ENCODE measurements around the gene ARPC2.

ARPC2 gene

GRCh38 chr2:218265626-218266025, 48.6 kb downstream of the ARPC2 start:
- Histone ChIP-seq H2AK5ac (ENCODE audit: low read length) (no peak overlapping the region), H3K27me3 (ENCODE audit: insufficient read depth, low read length, poor library complexity) (no peaks in the 10 kb centered on the region), H3K56ac (ENCODE audit: low read length) (no peak overlapping the region), H3K18ac (ENCODE audit: low read length) (no peak overlapping the region), H3K4ac (ENCODE audit: low read depth, low read length) (no peak overlapping the region), H3K36me3 (ENCODE audit: control insufficient read depth, insufficient read depth, low read length) (peaks cover 3% of the 10 kb centered on the region), H3K27ac (ENCODE audit: low read depth, low read length) (no peak overlapping the region), H3K4me2 (ENCODE audit: low read length) (no peak overlapping the region), H2BK5ac (ENCODE audit: low read length) (no peak overlapping the region), H3K9ac (ENCODE audit: low read length) (no peak overlapping the region), H2BK15ac (replicated peaks; ENCODE audit: low read depth) (no peak overlapping the region), H3K79me1 (ENCODE audit: low read length) (peaks cover 7% of the 10 kb centered on the region), H3K23ac (ENCODE audit: low read length) (no peak overlapping the region), H3K4me1 (ENCODE audit: control insufficient read depth, low read depth, low read length) (no peaks in the 10 kb centered on the region), H4K8ac (ENCODE audit: low read depth, low read length) (no peak overlapping the region), H2BK120ac (ENCODE audit: low read depth, low read length) (no peak overlapping the region), H3K4me3 (ENCODE audit: low read length) (no peak overlapping the region), H4K5ac (ENCODE audit: low read length) (no peak overlapping the region), H3K79me2 (ENCODE audit: control insufficient read depth, insufficient read depth, low read length) (peaks cover 9% of the 10 kb centered on the region)
- WGBS (ENCODE audit: extremely low coverage, insufficient coverage, low lambda C conversion rate): no CpG with 5 or more reads among the region's 8 CpGs
- DNase-seq: no peak

- Histone ChIP-seq H2BK15ac (replicated peaks; ENCODE audit: low read depth) (no peak overlapping the region), H4K5ac (ENCODE audit: low read length) (no peak overlapping the region), H3K4ac (ENCODE audit: low read depth, low read length) (no peak overlapping the region), H3K79me2 (ENCODE audit: control insufficient read depth, insufficient read depth, low read length) (peaks cover 9% of the 10 kb centered on the region), H2BK5ac (ENCODE audit: low read length) (no peak overlapping the region), H3K4me3 (ENCODE audit: low read length) (no peak overlapping the region), H2AK5ac (ENCODE audit: low read length) (no peak overlapping the region), H3K36me3 (ENCODE audit: control insufficient read depth, insufficient read depth, low read length) (peaks cover 3% of the 10 kb centered on the region), H3K56ac (ENCODE audit: low read length) (no peak overlapping the region), H3K27me3 (ENCODE audit: insufficient read depth, low read length, poor library complexity) (no peaks in the 10 kb centered on the region), H2BK120ac (ENCODE audit: low read depth, low read length) (no peak overlapping the region), H3K18ac (ENCODE audit: low read length) (no peak overlapping the region), H4K8ac (ENCODE audit: low read depth, low read length) (no peak overlapping the region), H3K79me1 (ENCODE audit: low read length) (peaks cover 7% of the 10 kb centered on the region), H3K27ac (ENCODE audit: low read depth, low read length) (no peak overlapping the region), H3K9ac (ENCODE audit: low read length) (no peak overlapping the region), H3K4me2 (ENCODE audit: low read length) (no peak overlapping the region), H3K23ac (ENCODE audit: low read length) (no peak overlapping the region), H3K4me1 (ENCODE audit: control insufficient read depth, low read depth, low read length) (no peaks in the 10 kb centered on the region)
- no peak for DNase-seq
- no CpG with 5 or more reads among the region's 15 CpGs for WGBS (ENCODE audit: extremely low coverage, insufficient coverage, low lambda C conversion rate)
These were observed 49.5 kb downstream of the ARPC2 start for GRCh38 chr2:218266316-218266979.

- Histone ChIP-seq H2BK15ac (replicated peaks; ENCODE audit: low read depth) (no peak overlapping the region), H3K9ac (ENCODE audit: low read length) (no peak overlapping the region), H2BK120ac (ENCODE audit: low read depth, low read length) (no peak overlapping the region), H2BK5ac (ENCODE audit: low read length) (no peak overlapping the region), H3K4me1 (ENCODE audit: control insufficient read depth, low read depth, low read length) (no peaks in the 10 kb centered on the region), H3K27ac (ENCODE audit: low read depth, low read length) (no peak overlapping the region), H3K79me2 (ENCODE audit: control insufficient read depth, insufficient read depth, low read length) (peaks cover 9% of the 10 kb centered on the region), H3K4me2 (ENCODE audit: low read length) (no peak overlapping the region), H3K56ac (ENCODE audit: low read length) (no peak overlapping the region), H3K79me1 (ENCODE audit: low read length) (peaks cover 7% of the 10 kb centered on the region), H3K4me3 (ENCODE audit: low read length) (no peak overlapping the region), H4K8ac (ENCODE audit: low read depth, low read length) (no peak overlapping the region), H2AK5ac (ENCODE audit: low read length) (no peak overlapping the region), H3K23ac (ENCODE audit: low read length) (no peak overlapping the region), H3K36me3 (ENCODE audit: control insufficient read depth, insufficient read depth, low read length) (peaks cover 3% of the 10 kb centered on the region), H3K27me3 (ENCODE audit: insufficient read depth, low read length, poor library complexity) (no peaks in the 10 kb centered on the region), H3K4ac (ENCODE audit: low read depth, low read length) (no peak overlapping the region), H4K5ac (ENCODE audit: low read length) (no peak overlapping the region), H3K18ac (ENCODE audit: low read length) (no peak overlapping the region)
- no peak for DNase-seq
- no CpG with 5 or more reads among the region's 6 CpGs for WGBS (ENCODE audit: extremely low coverage, insufficient coverage, low lambda C conversion rate)
These were observed 50.3 kb downstream of the ARPC2 start for GRCh38 chr2:218267259-218267658.

GRCh38 chr2:218269900-218270720, 53.1 kb downstream of the ARPC2 start, which contains the start of the genes AAMP and PNKD:
Gene AAMP, minus strand, starts transcription at chr2:218270137. Its CDS starts 51 bp downstream, at chr2:218270086.
Gene PNKD, plus strand, starts transcription at chr2:218270519. Its CDS starts 17 bp downstream, at chr2:218270536.
- H2BK5ac ChIP-seq (ENCODE audit: low read length): peak within 1 kb of the TSS; percentile 25
- H3K36me3 ChIP-seq (ENCODE audit: control insufficient read depth, insufficient read depth, low read length): peaks cover 3% of the 10 kb centered on the region
- no CpG with 5 or more reads among the region's 64 CpGs for WGBS (ENCODE audit: extremely low coverage, insufficient coverage, low lambda C conversion rate)
- H3K27ac ChIP-seq (ENCODE audit: low read depth, low read length): no peak within 1 kb of the TSS
- no peak within 1 kb of the TSS for H3K18ac ChIP-seq (ENCODE audit: low read length)
- H2BK120ac ChIP-seq (ENCODE audit: low read depth, low read length): no peak within 1 kb of the TSS
- peak within 1 kb of the TSS; percentile 98 for H3K9ac ChIP-seq (ENCODE audit: low read length)
- no peaks in the 10 kb centered on the region for H3K4me1 ChIP-seq (ENCODE audit: control insufficient read depth, low read depth, low read length)
- H3K79me2 ChIP-seq (ENCODE audit: control insufficient read depth, insufficient read depth, low read length): peaks cover 9% of the 10 kb centered on the region
- peak within 1 kb of the TSS; percentile 98 for H3K56ac ChIP-seq (ENCODE audit: low read length)
- no peak within 1 kb of the TSS for H3K4ac ChIP-seq (ENCODE audit: low read depth, low read length)
- peak; percentile 100 for DNase-seq
- H3K79me1 ChIP-seq (ENCODE audit: low read length): peaks cover 7% of the 10 kb centered on the region
- H4K8ac ChIP-seq (ENCODE audit: low read depth, low read length): no peak within 1 kb of the TSS
- no peak within 1 kb of the TSS for H2BK15ac ChIP-seq (replicated peaks; ENCODE audit: low read depth)
- no peaks in the 10 kb centered on the region for H3K27me3 ChIP-seq (ENCODE audit: insufficient read depth, low read length, poor library complexity)
- H3K4me3 ChIP-seq (ENCODE audit: low read length): peak within 1 kb of the TSS; percentile 98
- peak within 1 kb of the TSS; percentile 80 for H3K4me2 ChIP-seq (ENCODE audit: low read length)
- H4K5ac ChIP-seq (ENCODE audit: low read length): no peak within 1 kb of the TSS
- H2AK5ac ChIP-seq (ENCODE audit: low read length): no peak within 1 kb of the TSS
- H3K23ac ChIP-seq (ENCODE audit: low read length): peak within 1 kb of the TSS; percentile 2

- no peak overlapping the region for H2AK5ac ChIP-seq (ENCODE audit: low read length)
- peak overlapping the region; percentile 98 for H3K4me3 ChIP-seq (ENCODE audit: low read length)
- no peak overlapping the region for H3K18ac ChIP-seq (ENCODE audit: low read length)
- no peak overlapping the region for H3K23ac ChIP-seq (ENCODE audit: low read length)
- DNase-seq: peak; percentile 37
- H4K8ac ChIP-seq (ENCODE audit: low read depth, low read length): no peak overlapping the region
- peaks cover 6% of the 10 kb centered on the region for H3K36me3 ChIP-seq (ENCODE audit: control insufficient read depth, insufficient read depth, low read length)
- no peak overlapping the region for H2BK120ac ChIP-seq (ENCODE audit: low read depth, low read length)
- no peak overlapping the region for H3K4ac ChIP-seq (ENCODE audit: low read depth, low read length)
- peak overlapping the region; percentile 90 for H3K56ac ChIP-seq (ENCODE audit: low read length)
- H3K27ac ChIP-seq (ENCODE audit: low read depth, low read length): no peak overlapping the region
- H4K5ac ChIP-seq (ENCODE audit: low read length): no peak overlapping the region
- peak overlapping the region; percentile 51 for H3K4me2 ChIP-seq (ENCODE audit: low read length)
- no peaks in the 10 kb centered on the region for H3K4me1 ChIP-seq (ENCODE audit: control insufficient read depth, low read depth, low read length)
- H3K9ac ChIP-seq (ENCODE audit: low read length): peak overlapping the region; percentile 88
- no peak overlapping the region for H2BK15ac ChIP-seq (replicated peaks; ENCODE audit: low read depth)
- no peaks in the 10 kb centered on the region for H3K27me3 ChIP-seq (ENCODE audit: insufficient read depth, low read length, poor library complexity)
- peaks cover 7% of the 10 kb centered on the region for H3K79me1 ChIP-seq (ENCODE audit: low read length)
- H3K79me2 ChIP-seq (ENCODE audit: control insufficient read depth, insufficient read depth, low read length): peaks cover 9% of the 10 kb centered on the region
- no peak overlapping the region for H2BK5ac ChIP-seq (ENCODE audit: low read length)
- no CpG with 5 or more reads among the region's 23 CpGs for WGBS (ENCODE audit: extremely low coverage, insufficient coverage, low lambda C conversion rate)
These were observed 53.9 kb downstream of the ARPC2 start for GRCh38 chr2:218270721-218271486.
